Gastrocnemius medialis (tissue), 4 donors: ENCODE measurements around the gene BST2. TPM values are rescaled to one million over a fixed set of nuclear protein-coding genes. Genes with fewer than 3 reads are reported as not detected.

Experiments used
- ATAC-seq, 2 donors: fragments of 150-250 bp; one replicate each; pipeline ENCODE4 v1.9.1; 2016
- DNase-seq, 2 donors: peaks; one replicate each; pipeline ENCODE4 v3.0.0-alpha.2; 2019
- H3K27ac ChIP-seq, 4 donors: fragments of 200-600 bp; sonication (generic); 1 replicate in 1 of 4; 2 replicates in 3 of 4; pipeline ENCODE4 v1.5.1; 2016 to 2018; ENCODE audit warnings: mild to moderate bottlenecking in 2 of 4, moderate library complexity in 1 of 4
- H3K27me3 ChIP-seq, 3 donors: fragments of 200-600 bp; sonication (generic) in 2 of 3; 1 replicate in 1 of 3; 2 replicates in 2 of 3; pipeline versions ENCODE4 v1.5.1 to v1.6.0; 2016 to 2019; ENCODE audit warnings: mild to moderate bottlenecking in 1 of 3, moderate library complexity in 1 of 3
- H3K36me3 ChIP-seq, 2 donors: fragments of 200-600 bp; sonication (generic) in 1 of 2; one replicate each; pipeline ENCODE4 v1.5.1; 2017 to 2018
- H3K4me1 ChIP-seq, 2 donors: fragments of 200-600 bp; sonication (generic) in 1 of 2; one replicate each; pipeline ENCODE4 v1.5.1; 2016 to 2017; ENCODE audit warnings: mild to moderate bottlenecking in 2 of 2
- H3K4me3 ChIP-seq, 4 donors: fragments of 200-600 bp; sonication (generic) in 3 of 4; 1 replicate in 1 of 4; 2 replicates in 3 of 4; pipeline ENCODE4 v1.5.1; 2016 to 2019; ENCODE audit warnings: mild to moderate bottlenecking in 2 of 4
- H3K9me3 ChIP-seq, 3 donors: fragments of 200-600 bp; sonication (generic) in 2 of 3; 1 replicate in 1 of 3; 2 replicates in 2 of 3; pipeline ENCODE4 v1.5.1; 2016 to 2019
- CTCF ChIP-seq, 5 experiments: fragments of 450-650 bp in 3 of 5; fragments of 200-600 bp in 2 of 5; sonication (generic) in 2 of 5; IDR thresholded peaks in 4 of 5; conservative IDR thresholded peaks in 1 of 5; 1 replicate in 4 of 5; 2 replicates in 1 of 5; pipeline ENCODE4 v1.5.1; 2016 to 2019; ENCODE audit warnings: antibody characterized with exemption in 5 of 5, mild to moderate bottlenecking in 3 of 5, moderate library complexity in 3 of 5
- POLR2A ChIP-seq, 2 donors: fragments of 450-650 bp; IDR thresholded peaks; one replicate each; pipeline ENCODE4 v1.6.1; 2017; ENCODE audit warnings: antibody characterized with exemption in 2 of 2, mild to moderate bottlenecking in 2 of 2, moderate library complexity in 2 of 2
- in situ Hi-C, 4 donors: fragments of 200-750 bp; cut with MboI; loops; one replicate each; pipeline versions ENCODE4 v1.15.0 to v1.8.0; 2017; ENCODE audit warnings: low sequenced_read_pairs in 4 of 4
- intact Hi-C: fragments of 100-400 bp; cut with DNase I; formaldehyde crosslinking; loops from one replicate; pipeline ENCODE4 v1.15.1; 2023; ENCODE audit warnings: low total_unique reads
- total RNA-seq, 4 donors: library from RNA; depleted of rRNA; stranded (reverse); fragments of >200 nt; gene quantifications; one replicate each; pipeline versions ENCODE4 v1.1.0 to v1.2.3, GENCODE V29; 2016

BST2 gene
- total RNA-seq, 4 donors from 2014 or later, result 19.0 to 28.2 (median 23.1) TPM

DNA sequence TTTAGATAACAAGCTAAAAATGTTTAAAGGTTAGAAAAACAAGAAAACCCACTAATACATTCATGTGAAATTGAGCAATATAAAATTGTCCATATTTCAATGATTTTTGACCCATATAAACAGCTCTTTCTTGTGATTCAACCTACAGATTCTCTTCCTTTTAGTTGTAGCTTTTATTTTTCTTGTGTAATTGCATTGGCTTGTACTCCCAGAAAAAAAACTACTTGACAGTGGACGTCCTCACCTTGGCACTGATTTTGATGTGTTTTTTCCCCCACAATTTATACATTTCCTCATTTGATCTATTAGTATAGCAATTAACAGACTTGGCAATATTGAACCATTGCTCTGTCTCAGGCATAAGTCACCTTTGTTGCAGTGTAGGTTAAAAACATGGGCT lies 16.1 kb downstream of the BST2 start:
- H3K9me3 ChIP-seq, result no peaks in the 10 kb centered on the region
- no peak overlapping the region for H3K27ac ChIP-seq
- TF ChIP-seq CTCF (IDR thresholded peaks at IDR 0.05 in 4 of 5, conservative IDR thresholded peaks at IDR 0.05 in 1 of 5) (no peak), POLR2A (IDR thresholded peaks at IDR 0.05) (no peak)
- no peak overlapping the region for H3K4me3 ChIP-seq
- peaks cover 16 to 29% (median 27%) of the 10 kb centered on the region in 3 donors for H3K27me3 ChIP-seq
- H3K4me1 ChIP-seq, result peaks cover 6% of the 10 kb centered on the region in 2 donors
- in situ Hi-C loops (loop anchor here (5.0 kb wide), 1 partner anchor 42 kb away; no protein-coding TSS in a partner anchor), intact Hi-C loops (no loop called here)
- no peaks in the 10 kb centered on the region for H3K36me3 ChIP-seq
- ATAC-seq (no peak), DNase-seq (no peak)

DNA sequence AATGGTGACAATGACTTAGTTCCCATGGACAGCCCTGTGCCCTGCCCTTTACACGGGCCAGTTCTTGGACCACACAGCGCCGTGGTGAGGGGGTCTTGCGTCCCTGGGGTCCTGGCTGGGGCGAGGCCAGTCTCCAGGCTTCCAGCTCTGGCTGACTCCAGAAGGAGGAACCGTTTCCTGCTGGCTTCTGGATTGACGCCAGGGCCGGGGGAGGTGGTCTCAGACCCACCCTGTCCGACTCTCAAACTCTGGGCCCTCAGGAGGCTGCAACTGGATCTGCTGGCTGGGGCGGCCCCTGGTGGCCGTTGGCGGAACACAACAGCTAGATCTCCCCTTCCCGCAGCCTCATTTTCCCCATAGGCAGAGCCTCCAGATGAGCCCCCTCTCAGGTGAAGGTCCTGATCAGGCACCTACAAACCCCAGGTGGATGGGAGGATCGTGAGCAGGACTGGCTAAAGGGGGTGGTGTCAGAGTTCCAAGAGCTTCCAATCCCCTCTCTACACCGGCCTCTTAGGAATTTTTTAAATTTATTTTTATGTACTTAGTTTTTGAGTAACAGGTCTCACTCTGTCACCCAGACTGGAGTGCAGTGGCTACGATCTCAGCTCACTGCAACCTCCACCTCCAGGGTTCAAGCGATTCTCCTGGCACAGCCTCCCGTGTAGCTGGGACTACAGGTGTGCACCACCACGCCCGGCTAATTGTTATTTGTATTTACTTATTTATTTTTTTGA lies 19.4 kb downstream of the BST2 start:
- Histone ChIP-seq H3K4me3 (no peak overlapping the region), H3K36me3 (no peaks in the 10 kb centered on the region), H3K27me3 (peaks cover 8 to 16% (median 15%) of the 10 kb centered on the region in 3 donors), H3K4me1 (peaks cover 4 to 6% of the 10 kb centered on the region in 2 donors), H3K9me3 (no peaks in the 10 kb centered on the region), H3K27ac (no peak overlapping the region)
- intact Hi-C loops (loop anchor here (1.0 kb wide), 1 partner anchor 40 kb away; no protein-coding TSS in a partner anchor), in situ Hi-C loops (loop anchor here (5.0 kb wide), 1 partner anchor 39 kb away; no protein-coding TSS in a partner anchor)
- peak; percentile 50 to 58 for ATAC-seq
- DNase-seq, result peak in 1 of 2 donors; percentile 44
- TF ChIP-seq CTCF (IDR thresholded peaks at IDR 0.05 in 4 of 5, conservative IDR thresholded peaks at IDR 0.05 in 1 of 5), result peak; percentile 87 to 96 (median 92)
- no peak for TF ChIP-seq POLR2A (IDR thresholded peaks at IDR 0.05)

DNA sequence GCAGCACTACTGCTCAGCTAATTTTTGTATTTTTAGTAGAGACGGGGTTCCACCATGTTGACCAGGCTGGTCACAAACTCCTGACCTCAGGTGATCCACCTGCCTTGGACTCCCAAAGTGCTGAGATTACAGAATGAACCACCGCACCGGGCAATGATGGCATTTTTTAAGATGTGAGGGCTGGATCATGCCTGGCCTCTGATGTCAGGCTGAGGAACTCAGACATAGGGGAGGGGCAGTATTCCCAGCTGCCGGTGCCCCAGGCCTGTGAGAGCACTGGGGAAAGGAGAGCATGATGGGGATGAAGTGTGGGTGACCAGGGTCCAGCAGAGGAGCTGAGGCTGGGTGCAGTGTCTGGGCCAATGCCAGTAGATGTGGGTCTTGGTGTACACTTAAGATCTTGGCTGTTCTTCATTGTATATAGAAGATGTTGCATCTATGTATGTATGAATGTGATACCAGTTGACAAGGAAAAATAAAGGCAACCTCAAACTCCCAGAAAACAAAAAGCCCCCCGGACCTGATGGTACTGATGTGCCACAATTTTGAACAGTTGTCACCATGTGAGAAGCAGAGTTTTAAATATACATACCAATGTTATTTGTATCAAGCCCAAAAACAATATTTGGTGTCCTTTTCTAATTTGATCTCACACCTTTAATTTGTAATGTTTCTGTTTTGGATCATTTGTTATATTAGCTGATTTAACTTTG lies 24.8 kb downstream of the BST2 start:
- ATAC-seq, result no peak
- Histone ChIP-seq H3K36me3 (no peaks in the 10 kb centered on the region), H3K4me3 (no peak overlapping the region), H3K9me3 (no peaks in the 10 kb centered on the region), H3K4me1 (peaks cover 11 to 15% of the 10 kb centered on the region in 2 donors), H3K27ac (peak overlapping the region in 1 of 4 donors; percentile 48), H3K27me3 (no peaks in the 10 kb centered on the region)
- in situ Hi-C loops, result no loop called here
- no peak for DNase-seq
- TF ChIP-seq POLR2A (IDR thresholded peaks at IDR 0.05) (no peak), CTCF (IDR thresholded peaks at IDR 0.05 in 4 of 5, conservative IDR thresholded peaks at IDR 0.05 in 1 of 5) (no peak)
- intact Hi-C loops, result no loop called here

GRCh38 chr19:17379221-17379631 lies 26.2 kb downstream of the BST2 start:
- peaks cover 19% of the 10 kb centered on the region in 2 donors for H3K4me1 ChIP-seq
- H3K36me3 ChIP-seq, result no peaks in the 10 kb centered on the region
- H3K27ac ChIP-seq, result peak overlapping the region in 2 of 4 donors; percentile 48 to 50
- H3K27me3 ChIP-seq, result no peaks in the 10 kb centered on the region
- no peak for ATAC-seq
- no peak for DNase-seq
- TF ChIP-seq POLR2A (IDR thresholded peaks at IDR 0.05) (no peak), CTCF (IDR thresholded peaks at IDR 0.05 in 4 of 5, conservative IDR thresholded peaks at IDR 0.05 in 1 of 5) (no peak)
- H3K4me3 ChIP-seq, result no peak overlapping the region
- no peaks in the 10 kb centered on the region for H3K9me3 ChIP-seq
- intact Hi-C loops (no loop called here), in situ Hi-C loops (no loop called here)
